Ureter (tissue), 1 donor: Measurements from ENCODE around the gene ZNF462. TPM values are rescaled to one million over a fixed set of nuclear protein-coding genes. Genes with fewer than 3 reads are reported as not detected.

Experiments
- DNase-seq: peaks from one replicate; pipeline ENCODE4 v3.0.0-alpha.2; 2020; ENCODE audit warnings: low spot score
- total RNA-seq: library from RNA; stranded (reverse); gene quantifications from one replicate; pipeline ENCODE4 v1.2.4, GENCODE V29; 2023
- donor health status: DM: yes; HTN: yes; CAD: no.

ZNF462 gene
- total RNA-seq, 1 donor from 2014 or later, result 74.8 TPM

GRCh38 chr9:106864373-106865143, 1.6 kb downstream of the ZNF462 start:
- DNase-seq, result peak; percentile 51

DNA sequence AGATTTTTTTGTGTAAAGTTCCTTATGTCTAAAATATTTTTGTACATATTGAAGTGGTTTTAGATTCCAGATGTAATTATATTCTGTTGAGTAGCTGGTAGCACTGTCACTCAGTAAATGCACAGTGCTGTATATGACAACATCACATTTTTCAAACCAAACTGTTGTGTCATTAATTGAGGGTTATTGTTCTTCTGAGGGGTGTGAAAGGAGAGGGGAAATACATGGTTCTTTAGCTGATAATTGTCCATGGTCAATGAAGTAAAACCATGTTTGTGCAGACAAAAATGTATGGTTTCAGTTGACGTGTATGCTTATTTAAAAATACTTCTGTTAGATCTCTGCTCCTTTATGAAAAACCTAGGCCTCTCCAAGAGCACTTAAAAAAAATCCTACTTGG, 3.3 kb downstream of the ZNF462 start:
- no peak for DNase-seq

DNA sequence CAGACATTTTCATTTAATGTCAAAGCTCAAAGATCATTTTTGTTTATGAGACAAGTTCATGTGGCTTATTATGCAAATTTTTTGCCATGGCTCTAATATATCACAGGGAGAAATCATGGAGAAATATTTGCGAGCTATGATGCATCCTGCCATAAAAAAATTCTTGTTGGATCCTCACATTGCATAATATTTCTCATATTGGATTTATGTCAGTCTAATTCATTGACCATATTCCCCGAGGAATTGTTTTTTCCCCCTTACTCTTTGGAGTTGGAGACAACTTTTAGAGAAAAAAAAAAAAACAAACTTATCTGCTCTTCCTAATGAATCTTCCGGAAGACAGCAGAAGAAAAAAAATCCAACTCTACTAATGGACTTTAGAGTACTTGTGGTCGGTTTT, 4.3 kb downstream of the ZNF462 start:
- DNase-seq, result no peak

GRCh38 chr9:106868087-106868486, 5.1 kb downstream of the ZNF462 start:
- no peak for DNase-seq

DNA sequence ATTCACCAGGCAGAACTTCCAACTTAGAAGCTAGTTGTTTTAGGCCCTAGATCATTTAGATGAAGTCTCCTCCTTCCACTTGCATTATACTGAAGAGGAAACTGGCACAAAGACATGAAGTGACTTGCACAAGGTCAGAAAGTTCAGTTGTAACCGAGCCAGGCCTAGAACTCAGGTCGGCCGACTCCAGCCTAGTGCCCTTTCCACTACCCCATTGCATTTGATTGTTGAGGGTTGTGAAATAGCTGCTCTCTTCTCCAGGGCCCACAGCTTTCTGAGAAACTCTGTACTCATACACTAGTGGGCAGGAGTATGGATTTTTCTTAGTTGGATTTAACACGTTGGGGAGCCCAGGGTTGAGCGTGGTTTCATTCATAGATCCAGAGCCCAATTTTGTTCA, 5.6 kb downstream of the ZNF462 start:
- peak; percentile 58 for DNase-seq

- no peak for DNase-seq
Measured at GRCh38 chr9:106869028-106869427, 6.1 kb downstream of the ZNF462 start.

DNA sequence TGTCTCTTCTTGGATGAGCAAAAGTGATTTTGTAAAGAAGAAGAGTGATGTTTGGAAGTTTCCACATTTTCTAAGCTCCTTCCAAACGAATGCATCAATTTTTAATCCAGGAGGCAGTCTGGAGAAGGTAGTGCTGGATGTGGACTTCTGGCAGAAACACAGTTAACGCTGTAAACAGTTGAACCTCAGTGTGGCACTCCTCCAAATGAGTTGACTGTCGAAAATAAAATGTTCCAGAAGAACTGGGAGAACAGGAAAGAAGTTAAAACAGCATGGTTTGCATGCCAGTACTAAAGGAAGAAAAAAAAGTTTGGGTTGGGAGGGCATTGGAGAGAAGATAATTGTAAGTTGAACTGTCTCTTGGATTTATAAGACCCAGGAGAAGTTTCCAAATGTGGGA, 6.5 kb downstream of the ZNF462 start:
- no peak for DNase-seq

- no peak for DNase-seq
Measured at GRCh38 chr9:106872641-106873040, 9.7 kb downstream of the ZNF462 start.

- DNase-seq, result no peak
Measured at GRCh38 chr9:106874031-106874430, 11.1 kb downstream of the ZNF462 start.

GRCh38 chr9:106874652-106875051, 11.7 kb downstream of the ZNF462 start:
- no peak for DNase-seq

- DNase-seq, result no peak
Measured at GRCh38 chr9:106875529-106875928, 12.6 kb downstream of the ZNF462 start.

DNA sequence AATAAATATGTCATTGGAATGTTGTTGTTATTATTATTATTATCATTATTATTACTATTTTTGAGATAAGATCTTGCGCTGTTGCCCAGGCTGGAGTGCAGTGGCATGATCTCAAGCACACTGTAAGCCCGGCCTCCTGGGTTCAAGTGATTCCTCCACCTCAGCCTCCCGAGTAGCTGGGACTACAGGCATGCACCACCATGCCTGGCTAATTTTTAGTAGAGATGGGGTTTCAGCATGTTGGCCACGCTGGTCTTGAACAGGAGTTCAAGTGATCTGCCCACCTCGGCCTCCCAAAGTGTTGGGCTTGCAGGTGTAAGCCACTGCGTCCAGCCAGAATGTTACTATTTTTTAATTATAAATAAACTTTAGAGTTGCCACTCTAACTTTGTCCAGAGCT, 14.4 kb downstream of the ZNF462 start:
- DNase-seq, result no peak

DNA sequence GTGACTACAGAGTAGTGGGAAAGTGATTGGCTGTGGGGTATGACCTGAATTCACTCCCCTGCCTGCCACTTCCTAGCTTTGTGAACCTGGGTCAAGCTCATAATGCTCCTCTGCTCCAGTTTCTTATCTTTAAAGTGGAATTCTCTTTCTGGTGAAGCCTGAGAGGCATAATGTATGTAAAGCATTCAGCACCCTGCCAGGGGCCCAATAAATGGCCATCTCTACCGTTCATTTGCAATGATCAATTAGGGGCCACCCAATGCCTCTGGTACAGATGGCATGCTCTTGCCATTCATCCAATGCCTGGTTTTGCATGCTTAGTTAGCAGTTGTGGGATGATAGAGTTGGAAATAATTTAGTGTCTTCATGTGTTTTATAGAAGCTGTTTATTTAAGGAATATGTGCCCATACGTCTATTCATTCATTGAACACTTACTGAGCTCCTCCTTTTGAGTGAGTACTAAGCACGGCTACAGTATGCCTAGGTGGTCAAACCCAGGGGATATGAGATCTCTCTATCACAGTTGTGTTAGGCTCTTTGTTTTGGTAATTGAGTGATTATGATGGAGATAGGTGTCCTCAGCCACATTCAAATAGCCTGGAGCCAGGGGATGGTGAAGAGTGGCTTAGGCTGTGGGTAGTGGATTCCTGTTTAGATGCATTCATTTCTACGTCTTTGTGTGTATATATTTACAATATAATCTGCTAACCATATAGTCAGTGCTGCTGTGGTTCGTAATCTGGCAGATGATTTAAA, 15.3 kb downstream of the ZNF462 start:
- DNase-seq, result no peak

DNA sequence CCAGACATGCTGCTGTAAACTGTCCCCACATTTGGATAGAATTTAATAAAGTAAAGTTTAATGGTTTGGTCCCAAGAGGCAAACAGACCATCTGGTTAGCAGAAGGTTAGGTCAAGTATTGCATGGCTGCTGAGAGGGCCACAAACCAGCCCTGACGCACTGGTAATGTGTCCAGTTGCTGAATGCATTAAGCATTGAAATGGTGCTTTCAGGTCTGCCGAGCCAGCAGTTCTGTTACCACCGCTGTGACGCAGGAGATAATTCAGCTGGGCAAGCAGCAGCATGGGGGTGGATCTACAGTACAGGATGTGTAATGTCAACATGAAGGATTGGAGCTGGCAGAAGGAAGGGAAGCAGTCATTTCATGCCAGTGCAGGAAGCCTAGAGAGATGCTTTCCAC, 16.0 kb downstream of the ZNF462 start:
- DNase-seq, result peak; percentile 70

DNA sequence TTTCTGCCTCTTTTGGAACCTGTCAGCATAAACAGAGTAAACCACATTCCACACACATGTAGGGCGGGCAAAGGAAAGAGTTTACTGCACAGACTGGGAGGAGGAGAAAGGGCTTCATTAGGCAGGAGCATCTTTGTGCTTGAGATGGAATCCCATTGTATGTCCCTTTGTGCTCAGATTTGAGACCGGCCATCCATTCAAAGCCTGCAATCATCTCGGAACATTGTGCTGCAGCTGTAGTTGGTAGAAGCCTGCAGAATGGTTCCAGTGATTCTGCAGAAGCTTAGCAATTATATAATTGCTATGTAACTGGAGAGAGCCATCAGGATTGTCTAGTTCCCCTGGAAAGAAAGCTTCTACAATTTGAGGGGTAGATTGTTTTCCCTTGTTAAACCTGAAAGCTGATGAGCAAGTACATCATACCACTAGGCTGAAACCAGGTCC, 16.5 kb downstream of the ZNF462 start:
- no peak for DNase-seq

DNA sequence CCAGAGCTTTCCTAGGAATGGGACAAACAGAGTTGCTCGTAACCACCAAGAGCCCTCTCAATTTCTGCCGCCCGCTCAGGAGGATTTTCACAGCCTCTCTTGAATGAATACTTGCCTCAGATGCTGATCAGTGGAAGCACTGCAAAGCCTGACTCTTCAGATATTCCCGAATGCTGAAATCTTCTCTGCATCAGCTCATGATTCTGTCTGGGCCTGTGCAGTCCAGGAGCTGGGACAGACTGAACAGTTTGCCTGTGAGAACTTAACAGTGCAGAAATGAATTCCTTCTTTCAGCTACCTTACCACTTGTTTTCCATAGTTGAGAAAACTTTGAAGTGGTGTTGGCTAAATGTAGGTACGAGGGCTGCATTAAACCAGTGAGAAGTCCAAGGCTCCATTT, 17.1 kb downstream of the ZNF462 start:
- DNase-seq, result no peak

DNA sequence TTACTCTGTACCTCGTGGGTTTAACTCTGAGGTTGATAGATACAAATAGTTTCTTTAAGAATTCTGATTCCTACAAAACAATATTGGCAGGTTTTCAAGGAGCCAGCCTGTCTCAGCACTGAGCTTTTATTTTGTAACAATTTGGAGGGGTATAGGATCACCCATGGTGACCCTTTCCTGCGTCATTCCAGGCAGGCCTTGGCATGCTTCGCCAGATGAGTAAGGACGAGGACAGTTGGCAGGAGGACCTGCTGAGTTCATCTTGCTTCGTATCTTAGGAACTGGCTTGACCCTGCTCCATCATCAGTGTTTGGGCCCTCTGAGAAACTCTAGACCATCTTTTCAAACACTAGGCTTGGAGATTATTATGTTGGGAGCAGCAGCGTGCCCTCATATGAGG, 17.9 kb downstream of the ZNF462 start:
- DNase-seq, result no peak

- no peak for DNase-seq
Measured at GRCh38 chr9:106883030-106883429, 20.1 kb downstream of the ZNF462 start.

GRCh38 chr9:106883626-106884190, 20.7 kb downstream of the ZNF462 start:
- no peak for DNase-seq

DNA sequence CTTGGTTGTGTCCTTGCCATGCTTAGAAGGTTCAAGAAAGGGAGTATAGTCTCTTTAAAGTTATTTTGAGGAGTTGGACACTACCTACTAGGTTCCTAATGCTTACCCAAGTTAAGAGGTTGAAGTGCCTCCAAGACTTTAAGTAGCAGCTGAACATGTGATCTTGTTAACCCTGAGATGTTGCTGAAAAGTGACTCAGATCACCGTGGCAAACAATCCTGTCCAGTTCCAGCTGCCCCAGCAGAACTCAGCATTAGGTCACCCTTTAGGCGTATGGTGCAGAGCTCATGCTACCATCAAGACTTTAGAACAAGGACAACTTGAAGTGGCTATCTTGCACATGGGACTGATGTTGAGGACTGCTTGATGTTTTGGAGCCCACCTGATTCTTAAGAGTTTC, 22.5 kb downstream of the ZNF462 start:
- DNase-seq, result no peak

DNA sequence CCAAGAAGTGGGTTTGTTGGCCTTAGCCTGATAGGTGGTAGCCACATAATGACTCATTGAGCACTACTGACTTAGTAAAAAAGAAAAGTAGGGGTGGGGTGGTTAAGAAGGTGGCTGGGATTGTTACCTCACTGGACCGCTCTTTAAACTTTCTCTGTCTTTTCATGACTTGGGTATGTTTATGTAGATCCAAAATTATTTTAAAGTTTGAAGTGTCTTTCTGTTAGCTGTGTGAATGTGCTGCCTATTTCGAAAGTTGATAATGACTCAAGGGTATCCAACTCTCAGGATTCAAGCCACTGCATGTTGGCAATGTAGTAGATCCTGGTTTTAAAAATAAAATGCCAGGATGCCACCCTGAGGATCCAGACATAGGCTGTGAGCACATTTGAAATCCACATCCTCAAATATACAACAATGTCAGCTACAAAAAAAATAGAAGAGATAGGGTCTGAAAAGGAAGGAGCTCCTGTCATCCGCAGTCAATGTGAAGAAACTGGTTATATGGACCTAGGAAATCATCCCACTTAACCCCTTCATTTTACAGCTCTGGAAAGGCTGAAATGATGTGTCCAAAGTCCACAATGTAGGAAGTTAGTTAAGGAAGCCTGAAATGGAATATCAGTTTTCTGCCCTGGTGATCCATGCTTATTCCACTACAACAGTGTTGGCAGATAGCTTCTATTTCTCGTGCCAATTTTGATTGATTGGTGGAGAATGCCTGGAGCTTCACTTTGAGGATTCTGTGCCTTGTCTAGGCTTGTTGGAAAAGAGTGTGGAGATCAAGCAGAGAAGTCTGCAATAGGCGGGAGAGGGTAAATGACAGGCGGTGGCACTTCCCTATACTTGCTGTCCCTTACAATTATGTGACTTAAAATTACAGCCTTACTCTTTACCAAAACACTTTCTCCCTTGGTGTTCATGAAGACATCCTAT, 23.4 kb downstream of the ZNF462 start:
- no peak for DNase-seq

DNA sequence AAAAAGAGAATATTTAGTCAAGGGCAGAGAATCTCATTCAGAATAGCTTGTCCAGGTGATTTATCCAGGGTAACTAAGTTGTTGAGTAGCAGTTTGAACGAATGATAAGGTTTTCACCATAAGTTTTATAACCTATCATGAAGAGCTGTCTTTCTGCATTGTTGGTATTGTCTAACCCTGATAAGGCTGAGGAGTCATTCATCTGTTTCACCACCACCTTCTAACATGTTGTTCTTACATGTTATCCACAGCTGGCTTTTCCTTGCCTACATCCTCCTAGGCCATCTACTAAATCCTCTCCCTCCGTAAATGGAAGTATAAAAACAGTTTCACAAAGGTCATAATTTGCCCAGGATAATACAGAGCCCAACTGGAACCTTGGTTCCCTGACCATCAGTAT, 24.1 kb downstream of the ZNF462 start:
- DNase-seq, result no peak
